SU-DHL-6 (cell line): Measurements from ENCODE around the gene ATG2B.

Experiments
- H2AFZ ChIP-seq: fragments of 200-600 bp; sonication (generic); 2 replicates; pipeline ENCODE4 v1.6.1; 2014; ENCODE audit warnings: low read depth, mild to moderate bottlenecking, moderate library complexity, mixed read lengths, antibody characterized with exemption, low read length; ENCODE audit not compliant: severe bottlenecking
- H3F3A ChIP-seq: fragments of 200-600 bp; shearing (Covaris generic); 2 replicates; pipeline ENCODE4 v1.6.0; 2016; ENCODE audit warnings: antibody characterized with exemption, mild to moderate bottlenecking; ENCODE audit not compliant: insufficient read depth
- H3K27ac ChIP-seq: fragments of 200-600 bp; sonication (generic); 2 replicates; pipeline ENCODE4 v1.5.1; 2016; ENCODE audit warnings: low read depth, mild to moderate bottlenecking, low read length, moderate library complexity, mixed read lengths
- H3K27me3 ChIP-seq: fragments of 200-600 bp; sonication (generic), shearing (Covaris generic); 2 replicates; pipeline ENCODE4 v1.6.0; 2014; ENCODE audit warnings: mild to moderate bottlenecking, low read length
- H3K36me3 ChIP-seq: fragments of 200-600 bp; sonication (generic); 2 replicates; pipeline ENCODE4 v1.6.1; 2014; ENCODE audit warnings: mild to moderate bottlenecking, low read length, mixed read lengths
- H3K4me2 ChIP-seq: fragments of 300-600, 200-600 bp; shearing (Covaris generic), sonication (generic); 2 replicates; pipeline ENCODE4 v1.6.0; 2014; ENCODE audit warnings: low read length, low read depth, mild to moderate bottlenecking; ENCODE audit not compliant: poor library complexity, severe bottlenecking
- H3K4me3 ChIP-seq: fragments of 200-600 bp; sonication (generic); 2 replicates; pipeline ENCODE4 v1.5.1; 2014; ENCODE audit warnings: antibody characterized with exemption, low read length, mild to moderate bottlenecking, mixed read lengths; ENCODE audit not compliant: insufficient read depth, poor library complexity, severe bottlenecking
- H3K79me2 ChIP-seq: fragments of 200-600 bp; sonication (generic); 2 replicates; pipeline ENCODE4 v1.6.1; 2014; ENCODE audit warnings: mild to moderate bottlenecking, low read length, moderate library complexity; ENCODE audit not compliant: insufficient read depth
- H3K9ac ChIP-seq: fragments of 200-600 bp; sonication (generic); 2 replicates; pipeline ENCODE4 v1.7.0; 2014; ENCODE audit warnings: mild to moderate bottlenecking, low read length
- H3K9me2 ChIP-seq: fragments of 200-600 bp; sonication (generic); replicated peaks from 2 replicates; pipeline ENCODE4 v1.6.1; 2014; ENCODE audit warnings: low read length; ENCODE audit not compliant: insufficient read depth
- H3K9me3 ChIP-seq: fragments of 200-600 bp; sonication (generic); 2 replicates; pipeline ENCODE4 v1.6.1; 2014; ENCODE audit warnings: low read length, mixed read lengths; ENCODE audit not compliant: insufficient read depth
- H4K20me1 ChIP-seq: fragments of 200-600 bp; sonication (generic); 2 replicates; pipeline ENCODE4 v1.6.1; 2014; ENCODE audit warnings: low read depth, mild to moderate bottlenecking, antibody characterized with exemption, low read length, moderate library complexity, mixed read lengths
- EZH2phosphoT487 ChIP-seq: fragments of 200-600 bp; sonication (generic), shearing (Covaris generic); conservative IDR thresholded peaks from 2 replicates; pipeline ENCODE4 v1.6.1; 2018; ENCODE audit warnings: mild to moderate bottlenecking, antibody characterized with exemption, low read length, moderate library complexity, mixed read lengths
- TF ChIP-seq, protein P1 (sequence below): fragments of 200-600 bp; sonication (generic); IDR thresholded peaks from one replicate; pipeline ENCODE4 v1.5.1; 2017; ENCODE audit warnings: antibody characterized with exemption, mild to moderate bottlenecking, low read length, moderate library complexity; ENCODE audit not compliant: insufficient read depth, poor library complexity, severe bottlenecking

The ATG2B gene

DNA sequence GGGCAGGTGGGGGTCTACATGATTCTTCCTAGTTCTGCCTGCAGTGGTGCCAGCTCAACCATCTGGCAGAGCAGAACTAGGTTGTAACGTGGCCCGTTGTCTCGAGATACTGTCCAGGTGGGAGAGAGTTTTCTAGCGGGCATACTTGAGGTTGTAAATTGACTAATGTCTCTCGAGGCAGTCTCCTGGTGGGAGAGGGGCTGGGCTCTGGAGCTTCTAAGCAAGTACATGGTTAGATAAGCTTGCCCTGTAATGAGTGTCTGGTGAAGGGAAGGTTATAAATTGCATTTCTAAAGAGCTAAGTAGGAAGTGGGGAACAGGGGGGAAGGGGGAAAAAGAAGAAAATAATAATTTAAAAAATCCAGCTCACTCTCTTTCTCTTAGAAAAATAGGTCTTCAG, 89.0 kb downstream of the ATG2B start:
- H4K20me1 ChIP-seq: no peaks in the 10 kb centered on the region
- no peaks in the 10 kb centered on the region for H3K9me3 ChIP-seq
- no peak overlapping the region for H2AFZ ChIP-seq
- H3K27me3 ChIP-seq: no peaks in the 10 kb centered on the region
- no peaks in the 10 kb centered on the region for H3K9me2 ChIP-seq
- H3F3A ChIP-seq: no peaks in the 10 kb centered on the region
- no peaks in the 10 kb centered on the region for H3K79me2 ChIP-seq
- H3K36me3 ChIP-seq: no peaks in the 10 kb centered on the region
- TF ChIP-seq EZH2phosphoT487: no peak
- TF ChIP-seq, protein P1, sequence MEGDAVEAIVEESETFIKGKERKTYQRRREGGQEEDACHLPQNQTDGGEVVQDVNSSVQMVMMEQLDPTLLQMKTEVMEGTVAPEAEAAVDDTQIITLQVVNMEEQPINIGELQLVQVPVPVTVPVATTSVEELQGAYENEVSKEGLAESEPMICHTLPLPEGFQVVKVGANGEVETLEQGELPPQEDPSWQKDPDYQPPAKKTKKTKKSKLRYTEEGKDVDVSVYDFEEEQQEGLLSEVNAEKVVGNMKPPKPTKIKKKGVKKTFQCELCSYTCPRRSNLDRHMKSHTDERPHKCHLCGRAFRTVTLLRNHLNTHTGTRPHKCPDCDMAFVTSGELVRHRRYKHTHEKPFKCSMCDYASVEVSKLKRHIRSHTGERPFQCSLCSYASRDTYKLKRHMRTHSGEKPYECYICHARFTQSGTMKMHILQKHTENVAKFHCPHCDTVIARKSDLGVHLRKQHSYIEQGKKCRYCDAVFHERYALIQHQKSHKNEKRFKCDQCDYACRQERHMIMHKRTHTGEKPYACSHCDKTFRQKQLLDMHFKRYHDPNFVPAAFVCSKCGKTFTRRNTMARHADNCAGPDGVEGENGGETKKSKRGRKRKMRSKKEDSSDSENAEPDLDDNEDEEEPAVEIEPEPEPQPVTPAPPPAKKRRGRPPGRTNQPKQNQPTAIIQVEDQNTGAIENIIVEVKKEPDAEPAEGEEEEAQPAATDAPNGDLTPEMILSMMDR: no peak
- no peak overlapping the region for H3K4me3 ChIP-seq
- H3K4me2 ChIP-seq: no peak overlapping the region
- H3K27ac ChIP-seq: no peak overlapping the region
- H3K9ac ChIP-seq: no peak overlapping the region

DNA sequence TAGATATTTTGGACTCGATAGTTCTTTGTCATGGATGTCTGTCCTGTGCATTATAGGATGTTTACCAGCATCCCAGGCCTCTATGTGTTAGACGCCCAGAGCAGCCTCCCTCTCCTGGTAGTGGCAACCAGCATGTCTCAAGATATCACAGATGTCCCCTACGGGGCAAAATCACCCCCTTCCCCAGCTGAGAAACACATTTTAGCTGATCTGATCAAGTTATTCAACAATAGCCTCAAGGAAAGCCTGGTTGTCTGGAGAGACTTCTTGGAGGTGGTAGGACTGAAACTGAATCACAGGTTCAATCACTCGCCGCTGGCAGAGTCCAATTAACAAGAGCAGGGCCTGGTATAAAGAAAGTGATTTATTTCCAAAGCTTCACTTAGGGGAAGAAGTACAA, 89.5 kb downstream of the ATG2B start:
- TF ChIP-seq, protein P1: no peak
- TF ChIP-seq EZH2phosphoT487: no peak
- Histone ChIP-seq H3K79me2 (no peaks in the 10 kb centered on the region), H3K36me3 (no peaks in the 10 kb centered on the region), H3K27ac (no peak overlapping the region), H3K9me2 (no peaks in the 10 kb centered on the region), H3K27me3 (no peaks in the 10 kb centered on the region), H3K9me3 (no peaks in the 10 kb centered on the region), H4K20me1 (no peaks in the 10 kb centered on the region), H3K4me2 (no peak overlapping the region), H3K9ac (no peak overlapping the region), H2AFZ (no peak overlapping the region), H3F3A (no peaks in the 10 kb centered on the region), H3K4me3 (no peak overlapping the region)

DNA sequence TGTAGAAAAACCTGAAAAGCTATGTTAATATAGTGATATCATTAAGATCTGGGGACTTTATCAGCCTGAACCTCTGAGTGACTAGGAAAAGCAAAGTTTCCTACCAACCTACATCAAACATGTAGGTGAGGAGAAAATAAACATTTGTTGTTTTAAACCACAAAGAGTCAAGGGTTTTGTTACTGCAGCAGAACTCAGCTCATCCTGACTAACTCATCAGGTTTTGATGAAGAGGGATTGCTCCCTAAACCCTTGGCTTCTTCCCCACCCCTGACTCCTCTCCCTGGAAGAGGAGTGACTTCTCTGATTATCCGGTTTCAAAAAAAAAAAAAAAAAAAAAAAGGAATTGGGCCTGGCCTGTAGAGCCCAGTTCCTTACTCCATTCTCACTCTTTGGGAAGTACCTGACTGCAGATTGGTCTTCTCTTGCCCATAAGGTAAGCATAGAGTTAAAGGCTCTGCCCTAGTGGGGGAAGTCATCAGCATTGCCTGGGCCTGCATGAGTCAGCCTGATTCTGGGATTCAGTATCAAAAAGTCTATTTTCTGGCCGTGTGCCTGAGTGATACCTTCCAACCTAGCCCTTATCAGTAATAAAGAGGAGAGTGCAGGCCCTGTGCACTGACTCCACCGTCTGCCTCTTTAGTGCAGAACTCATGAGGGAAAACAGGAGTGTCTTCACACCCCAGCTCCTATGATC, 90.2 kb downstream of the ATG2B start:
- no peak overlapping the region for H2AFZ ChIP-seq
- no peaks in the 10 kb centered on the region for H3F3A ChIP-seq
- no peaks in the 10 kb centered on the region for H3K79me2 ChIP-seq
- H3K9ac ChIP-seq: no peak overlapping the region
- no peaks in the 10 kb centered on the region for H3K9me3 ChIP-seq
- no peaks in the 10 kb centered on the region for H3K36me3 ChIP-seq
- H3K4me3 ChIP-seq: no peak overlapping the region
- H3K9me2 ChIP-seq: no peaks in the 10 kb centered on the region
- no peak for TF ChIP-seq EZH2phosphoT487
- TF ChIP-seq, protein P1: no peak
- H3K27me3 ChIP-seq: no peaks in the 10 kb centered on the region
- no peak overlapping the region for H3K27ac ChIP-seq
- H4K20me1 ChIP-seq: no peaks in the 10 kb centered on the region
- H3K4me2 ChIP-seq: no peak overlapping the region
